Measurements from ENCODE around the gene TMPRSS9.

- TF ChIP-seq CTCF (IDR thresholded peaks at IDR 0.05 in 8 of 11, conservative IDR thresholded peaks at IDR 0.05 in 3 of 11) (no peak), POLR2AphosphoS5 (IDR thresholded peaks at IDR 0.05) (no peak), POLR2A (IDR thresholded peaks at IDR 0.05) (no peak)
Observed at GRCh38 chr19:2311093-2311492, 49.0 kb upstream of the TMPRSS9 start.
